Measurements from ENCODE around the gene AKR7A3. TPM values are rescaled to one million over a fixed set of nuclear protein-coding genes. Genes with fewer than 3 reads are reported as not detected.

Gene AKR7A3
- total and polyA plus RNA-seq, 9 of the 15 experiments (the other 6 are each of a cell fraction or from before 2014, with no cell fraction given), result 0.04 to 1.5 (median 0.44) TPM; not detected in 1

DNA sequence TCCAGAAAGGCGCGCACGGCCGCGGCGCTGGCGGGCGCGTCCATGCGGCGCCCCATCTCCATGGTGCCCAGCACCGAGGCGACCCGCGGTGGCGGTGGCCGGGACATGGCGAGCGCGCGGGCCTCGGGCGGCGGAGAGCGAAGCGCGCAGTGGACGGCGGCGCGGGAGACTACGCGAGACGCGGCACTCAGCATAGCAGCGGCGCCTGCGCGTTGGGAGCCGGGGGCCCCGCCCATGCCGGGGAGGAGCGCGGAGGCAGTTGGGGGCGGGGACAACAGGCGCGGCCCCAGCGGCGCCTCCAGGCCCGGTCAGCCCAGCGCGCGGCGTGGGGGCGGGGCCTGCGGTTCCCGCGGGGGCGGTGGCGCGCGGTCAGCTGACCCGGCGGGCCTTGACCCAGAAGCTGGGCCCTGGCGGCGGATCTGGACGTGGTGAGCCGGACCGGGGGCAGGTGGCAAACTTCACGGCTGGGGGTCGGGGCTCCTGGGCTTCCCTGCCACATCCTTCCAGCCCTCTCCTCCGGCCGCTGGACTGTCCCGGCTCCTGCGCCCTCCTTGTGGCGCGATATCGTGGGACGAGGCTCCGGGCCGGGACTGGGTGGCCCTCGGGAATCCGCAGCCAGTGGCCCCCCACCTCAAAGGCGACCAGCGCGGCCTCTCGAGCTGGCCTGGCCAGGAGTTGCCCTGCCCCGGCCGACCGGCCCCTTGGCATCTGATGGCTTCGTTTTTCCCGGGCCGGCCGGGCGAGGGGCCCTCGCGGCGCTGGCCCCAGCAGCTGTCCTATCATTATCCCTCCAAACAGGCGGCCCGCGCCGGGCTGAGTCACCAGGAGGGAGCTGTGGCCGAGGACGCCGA lies 23.6 kb upstream of the AKR7A3 start, which contains the start of the genes AKR7A2 and SLC66A1 (continued):
- TF ChIP-seq, protein P1, sequence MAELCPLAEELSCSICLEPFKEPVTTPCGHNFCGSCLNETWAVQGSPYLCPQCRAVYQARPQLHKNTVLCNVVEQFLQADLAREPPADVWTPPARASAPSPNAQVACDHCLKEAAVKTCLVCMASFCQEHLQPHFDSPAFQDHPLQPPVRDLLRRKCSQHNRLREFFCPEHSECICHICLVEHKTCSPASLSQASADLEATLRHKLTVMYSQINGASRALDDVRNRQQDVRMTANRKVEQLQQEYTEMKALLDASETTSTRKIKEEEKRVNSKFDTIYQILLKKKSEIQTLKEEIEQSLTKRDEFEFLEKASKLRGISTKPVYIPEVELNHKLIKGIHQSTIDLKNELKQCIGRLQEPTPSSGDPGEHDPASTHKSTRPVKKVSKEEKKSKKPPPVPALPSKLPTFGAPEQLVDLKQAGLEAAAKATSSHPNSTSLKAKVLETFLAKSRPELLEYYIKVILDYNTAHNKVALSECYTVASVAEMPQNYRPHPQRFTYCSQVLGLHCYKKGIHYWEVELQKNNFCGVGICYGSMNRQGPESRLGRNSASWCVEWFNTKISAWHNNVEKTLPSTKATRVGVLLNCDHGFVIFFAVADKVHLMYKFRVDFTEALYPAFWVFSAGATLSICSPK (IDR thresholded peaks at IDR 0.05; ENCODE audit: borderline replicate concordance), result no peak
- TF ChIP-seq, protein P2, sequence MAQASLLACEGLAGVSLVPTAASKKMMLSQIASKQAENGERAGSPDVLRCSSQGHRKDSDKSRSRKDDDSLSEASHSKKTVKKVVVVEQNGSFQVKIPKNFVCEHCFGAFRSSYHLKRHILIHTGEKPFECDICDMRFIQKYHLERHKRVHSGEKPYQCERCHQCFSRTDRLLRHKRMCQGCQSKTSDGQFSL (CRISPR knock-in tag; IDR thresholded peaks at IDR 0.05), result peak; percentile 76
- TF ChIP-seq, protein P2 (tag; IDR thresholded peaks at IDR 0.05), result no peak; a peak in 1 of 4 replicates
- TF ChIP-seq ZNF584 (CRISPR knock-in tag; IDR thresholded peaks at IDR 0.05; ENCODE audit: low read depth) (no peak), SREBF1 (IDR thresholded peaks at IDR 0.05; ENCODE audit: borderline replicate concordance, low read depth, low read length) (0 out of 2 replicates have a peak, but pooled peaks have one; percentile 36), ZNF263 (CRISPR knock-in tag; IDR thresholded peaks at IDR 0.05; ENCODE audit: borderline replicate concordance) (peak; percentile 64), HDAC6 (IDR thresholded peaks at IDR 0.05; ENCODE audit: low read depth, low read length) (peak; percentile 65; the same call in 1 of the 2 replicates), NFE2 (IDR thresholded peaks at IDR 0.05; ENCODE audit: low read depth) (peak; percentile 66), HDAC3 (IDR thresholded peaks at IDR 0.05; ENCODE audit: borderline replicate concordance, partially characterized antibody) (no peak), ZNF311 (CRISPR knock-in tag; IDR thresholded peaks at IDR 0.05) (no peak), ZNF175 (CRISPR knock-in tag; IDR thresholded peaks at IDR 0.05; ENCODE audit: low read depth) (peak; percentile 46; the same call in 1 of the 2 replicates), FOXA3 (CRISPR knock-in tag; conservative IDR thresholded peaks at IDR 0.05 in 1 of 2, IDR thresholded peaks at IDR 0.05 in 1 of 2) (peak in 1 of 2 experiments; percentile 79; a peak in 2 of 4 replicates), CBX1 (IDR thresholded peaks at IDR 0.05; ENCODE audit: low read depth) (peak; percentile 66; the same call in 1 of the 2 replicates), ZNF431 (CRISPR knock-in tag; IDR thresholded peaks at IDR 0.05) (peak; percentile 74; the same call in 1 of the 2 replicates)
- TF ChIP-seq, protein P3, sequence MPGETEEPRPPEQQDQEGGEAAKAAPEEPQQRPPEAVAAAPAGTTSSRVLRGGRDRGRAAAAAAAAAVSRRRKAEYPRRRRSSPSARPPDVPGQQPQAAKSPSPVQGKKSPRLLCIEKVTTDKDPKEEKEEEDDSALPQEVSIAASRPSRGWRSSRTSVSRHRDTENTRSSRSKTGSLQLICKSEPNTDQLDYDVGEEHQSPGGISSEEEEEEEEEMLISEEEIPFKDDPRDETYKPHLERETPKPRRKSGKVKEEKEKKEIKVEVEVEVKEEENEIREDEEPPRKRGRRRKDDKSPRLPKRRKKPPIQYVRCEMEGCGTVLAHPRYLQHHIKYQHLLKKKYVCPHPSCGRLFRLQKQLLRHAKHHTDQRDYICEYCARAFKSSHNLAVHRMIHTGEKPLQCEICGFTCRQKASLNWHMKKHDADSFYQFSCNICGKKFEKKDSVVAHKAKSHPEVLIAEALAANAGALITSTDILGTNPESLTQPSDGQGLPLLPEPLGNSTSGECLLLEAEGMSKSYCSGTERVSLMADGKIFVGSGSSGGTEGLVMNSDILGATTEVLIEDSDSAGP (CRISPR knock-in tag; IDR thresholded peaks at IDR 0.05), result no peak
- TF ChIP-seq, protein P4, sequence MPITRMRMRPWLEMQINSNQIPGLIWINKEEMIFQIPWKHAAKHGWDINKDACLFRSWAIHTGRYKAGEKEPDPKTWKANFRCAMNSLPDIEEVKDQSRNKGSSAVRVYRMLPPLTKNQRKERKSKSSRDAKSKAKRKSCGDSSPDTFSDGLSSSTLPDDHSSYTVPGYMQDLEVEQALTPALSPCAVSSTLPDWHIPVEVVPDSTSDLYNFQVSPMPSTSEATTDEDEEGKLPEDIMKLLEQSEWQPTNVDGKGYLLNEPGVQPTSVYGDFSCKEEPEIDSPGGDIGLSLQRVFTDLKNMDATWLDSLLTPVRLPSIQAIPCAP (CRISPR knock-in tag; IDR thresholded peaks at IDR 0.05; ENCODE audit: borderline replicate concordance), result no peak
- TF ChIP-seq, protein P5, sequence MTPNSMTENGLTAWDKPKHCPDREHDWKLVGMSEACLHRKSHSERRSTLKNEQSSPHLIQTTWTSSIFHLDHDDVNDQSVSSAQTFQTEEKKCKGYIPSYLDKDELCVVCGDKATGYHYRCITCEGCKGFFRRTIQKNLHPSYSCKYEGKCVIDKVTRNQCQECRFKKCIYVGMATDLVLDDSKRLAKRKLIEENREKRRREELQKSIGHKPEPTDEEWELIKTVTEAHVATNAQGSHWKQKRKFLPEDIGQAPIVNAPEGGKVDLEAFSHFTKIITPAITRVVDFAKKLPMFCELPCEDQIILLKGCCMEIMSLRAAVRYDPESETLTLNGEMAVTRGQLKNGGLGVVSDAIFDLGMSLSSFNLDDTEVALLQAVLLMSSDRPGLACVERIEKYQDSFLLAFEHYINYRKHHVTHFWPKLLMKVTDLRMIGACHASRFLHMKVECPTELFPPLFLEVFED (CRISPR knock-in tag; conservative IDR thresholded peaks at IDR 0.05), result no peak

Measured in K562 (cell line).